ENCODE results near the gene ATF3.

Gene ATF3

DNA sequence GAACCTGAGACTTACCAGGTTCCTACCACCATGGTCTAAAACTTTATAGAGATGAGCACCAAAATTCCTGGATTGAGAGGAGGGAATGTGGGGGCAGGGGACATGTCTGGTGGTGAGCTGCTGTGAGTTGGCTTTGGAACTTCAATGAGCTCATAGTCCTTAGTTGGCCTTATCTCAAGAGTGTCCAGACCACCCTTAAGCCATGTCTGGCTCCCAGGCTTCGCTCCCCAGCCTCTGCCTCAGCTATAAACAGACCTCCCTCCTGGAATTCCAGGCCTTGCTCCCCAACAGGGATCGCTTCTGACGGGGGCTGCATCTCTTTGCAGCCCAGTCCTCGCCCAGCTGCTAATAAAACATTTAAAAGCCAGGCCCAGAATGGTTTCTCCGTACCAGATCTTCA is 19.5 kb downstream of the ATF3 start:
- H3K4me3 ChIP-seq (ENCODE audit: low read depth, low read length): no peak overlapping the region
- H3K4me1 ChIP-seq: peaks cover 27% of the 10 kb centered on the region
- no peaks in the 10 kb centered on the region for H3K27me3 ChIP-seq
- no peaks in the 10 kb centered on the region; the same call in 1 of the 2 replicates for H3K36me3 ChIP-seq
- H3K9me3 ChIP-seq: no peaks in the 10 kb centered on the region
- DNase-seq: peak; percentile 85
- no peak for TF ChIP-seq CTCF (IDR thresholded peaks at IDR 0.05; ENCODE audit: low read depth, low read length)

- TF ChIP-seq CTCF (IDR thresholded peaks at IDR 0.05; ENCODE audit: low read depth, low read length): no peak
- H3K9me3 ChIP-seq: no peaks in the 10 kb centered on the region
- H3K4me1 ChIP-seq: peaks cover 27% of the 10 kb centered on the region
- H3K27me3 ChIP-seq: no peaks in the 10 kb centered on the region
- no peak overlapping the region for H3K4me3 ChIP-seq (ENCODE audit: low read depth, low read length)
- DNase-seq: no peak
- H3K36me3 ChIP-seq: no peaks in the 10 kb centered on the region; the same call in 1 of the 2 replicates
Measured at GRCh38 chr1:212628813-212629415, 20.4 kb downstream of the ATF3 start.

DNA sequence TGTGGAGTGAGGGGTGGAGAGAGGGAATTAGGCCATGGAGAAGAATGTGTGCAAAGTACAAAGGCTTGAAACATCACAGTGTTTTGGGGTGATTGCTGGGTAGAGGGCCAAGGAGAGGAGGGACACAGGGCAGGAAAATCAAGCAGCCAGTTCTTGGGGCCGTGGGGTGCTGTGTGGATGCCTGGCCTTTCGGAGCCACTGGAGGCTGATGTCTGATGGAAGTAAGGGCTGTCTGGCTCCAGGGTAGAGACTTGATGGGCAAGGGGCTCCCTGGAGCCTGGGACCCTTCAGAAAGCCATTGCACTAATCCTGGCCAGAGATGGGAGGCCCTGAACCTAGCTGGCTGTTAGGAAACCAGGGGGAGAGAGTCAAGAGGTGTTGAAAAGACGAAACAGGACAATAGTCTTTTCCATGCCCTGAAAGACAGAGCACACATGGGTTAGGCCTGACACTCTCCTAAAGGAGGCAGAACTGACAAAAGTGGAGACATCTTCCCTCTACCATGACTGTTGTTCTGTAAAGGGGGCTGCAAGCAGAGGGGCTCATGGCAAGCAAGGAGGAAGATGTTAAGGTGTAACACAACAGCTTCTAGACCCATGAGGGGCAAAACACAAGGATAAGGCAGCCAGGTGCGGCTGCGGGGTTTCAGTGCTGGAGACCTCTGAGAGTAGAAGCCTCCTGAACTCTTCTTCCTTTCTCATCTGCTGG is 21.0 kb downstream of the ATF3 start:
- Histone ChIP-seq H3K4me3 (ENCODE audit: low read depth, low read length) (no peak overlapping the region), H3K36me3 (no peaks in the 10 kb centered on the region; the same call in 1 of the 2 replicates), H3K9me3 (no peaks in the 10 kb centered on the region), H3K27me3 (no peaks in the 10 kb centered on the region), H3K4me1 (peaks cover 29% of the 10 kb centered on the region)
- DNase-seq: no peak
- TF ChIP-seq CTCF (IDR thresholded peaks at IDR 0.05; ENCODE audit: low read depth, low read length): no peak

DNA sequence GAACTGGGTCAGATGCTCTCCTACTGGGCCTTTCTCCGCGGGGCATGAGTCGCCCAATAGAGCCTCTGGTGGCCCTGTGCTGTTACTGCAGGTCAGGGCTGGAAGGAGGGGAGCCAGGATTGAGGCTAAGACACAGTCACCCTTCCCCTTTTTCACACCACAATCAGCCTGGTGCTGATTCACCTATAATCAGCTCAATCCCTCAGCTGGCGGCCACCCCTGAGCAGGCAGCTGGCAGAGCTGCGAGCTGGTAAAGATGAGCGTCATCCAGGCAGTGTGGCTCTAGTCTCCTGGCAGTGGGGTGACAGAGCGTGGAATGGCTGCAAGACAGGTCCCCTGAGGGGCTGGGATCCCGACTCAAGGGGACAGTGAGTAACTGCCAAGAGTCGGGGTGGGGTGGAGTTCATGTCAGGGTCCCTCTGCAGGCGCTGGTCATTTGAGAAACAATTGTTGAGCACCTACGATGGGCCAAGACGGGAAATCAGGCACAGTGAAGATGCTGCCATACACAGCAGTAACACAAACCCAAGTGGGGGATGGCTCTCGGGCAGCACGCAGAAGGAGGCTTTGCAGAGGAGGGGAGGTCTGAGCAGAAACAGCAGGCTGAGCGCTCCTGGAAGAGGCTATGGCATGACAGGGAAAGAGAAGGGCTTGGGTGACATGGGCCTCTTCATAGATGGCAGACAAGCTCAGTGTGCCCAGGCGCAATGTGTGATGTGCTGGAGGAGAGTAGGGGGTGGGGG is 21.8 kb downstream of the ATF3 start:
- no peaks in the 10 kb centered on the region for H3K9me3 ChIP-seq
- no peaks in the 10 kb centered on the region; the same call in 1 of the 2 replicates for H3K36me3 ChIP-seq
- peak; percentile 86 for TF ChIP-seq CTCF (IDR thresholded peaks at IDR 0.05; ENCODE audit: low read depth, low read length)
- peak; percentile 68 for DNase-seq
- H3K4me3 ChIP-seq (ENCODE audit: low read depth, low read length): no peak overlapping the region
- peaks cover 34% of the 10 kb centered on the region for H3K4me1 ChIP-seq
- H3K27me3 ChIP-seq: no peaks in the 10 kb centered on the region

DNA sequence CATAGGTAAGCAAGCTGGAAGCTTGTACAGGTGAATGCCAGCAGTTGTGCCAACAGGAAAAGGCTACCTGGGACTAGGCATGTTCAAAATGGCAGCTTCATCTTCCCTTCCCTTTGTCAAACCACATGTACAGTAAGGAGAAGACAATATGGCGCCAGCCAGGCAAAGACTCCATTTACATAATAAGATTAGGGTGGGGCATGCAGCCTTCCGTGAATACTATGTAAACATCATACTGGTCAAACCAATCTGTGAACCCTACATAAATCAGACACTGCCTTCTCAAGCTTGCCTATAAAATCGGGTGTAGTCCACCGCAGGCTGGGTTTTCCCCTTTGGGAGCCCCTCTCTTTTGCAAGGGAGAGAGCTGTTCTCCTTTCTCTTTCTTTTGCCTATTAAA is 24.6 kb downstream of the ATF3 start:
- TF ChIP-seq CTCF (IDR thresholded peaks at IDR 0.05; ENCODE audit: low read depth, low read length): no peak
- Histone ChIP-seq H3K36me3 (no peaks in the 10 kb centered on the region; the same call in 1 of the 2 replicates), H3K9me3 (no peaks in the 10 kb centered on the region), H3K4me1 (peaks cover 43% of the 10 kb centered on the region), H3K4me3 (ENCODE audit: low read depth, low read length) (no peak overlapping the region), H3K27me3 (no peaks in the 10 kb centered on the region)
- no peak for DNase-seq

All from BE2C (cell line).